Mucosa of descending colon (tissue), 3 donors: ENCODE results near the gene CD38. TPM values are rescaled to one million over a fixed set of nuclear protein-coding genes. Genes with fewer than 3 reads are reported as not detected.

Source experiments
- ATAC-seq: fragments of 200-7000 bp; cut with Tn5 transposase; one replicate; pipeline ENCODE4 v1.9.1; 2020; ENCODE audit warnings: mild to moderate bottlenecking, moderate library complexity
- DNase-seq, 3 donors: peaks; one replicate each; pipeline ENCODE4 v3.0.0-alpha.2; 2020
- H3K36me3 ChIP-seq: fragments of 200-600 bp; one replicate; pipeline ENCODE4 v1.8.0; 2021; ENCODE audit warnings: low read depth, mild to moderate bottlenecking
- H3K4me1 ChIP-seq: fragments of 200-600 bp; one replicate; pipeline ENCODE4 v1.8.0; 2021; ENCODE audit warnings: low read depth, mild to moderate bottlenecking
- H3K4me3 ChIP-seq: fragments of 200-600 bp; one replicate; pipeline ENCODE4 v1.8.0; 2021; ENCODE audit warnings: mild to moderate bottlenecking
- H3K9me3 ChIP-seq: fragments of 200-600 bp; one replicate; pipeline ENCODE4 v1.8.0; 2021; ENCODE audit warnings: mild to moderate bottlenecking
- intact Hi-C, 2 donors: fragments of 100-400 bp; cut with DNase I in 1 of 2; cut with micrococcal nuclease in 1 of 2; formaldehyde crosslinking; loops; one replicate each; pipeline versions ENCODE4 v1.11.0 to v1.11.1; 2022; cut with DNase I, micrococcal nuclease
- total RNA-seq, 3 donors: library from RNA; stranded (reverse); fragmentation: NEBNext Ultra II Directional in 2 of 3; extraction: Animal tissue kit (Norgen Biotek cat#: 25700) in 2 of 3; gene quantifications; one replicate each; pipeline versions ENCODE4 v1.2.1 to v1.2.4, GENCODE V29; 2021 to 2023
- TF ChIP-seq, protein P1 (sequence below): fragments of 200-600 bp; IDR thresholded peaks from one replicate; pipeline ENCODE4 v1.8.0; 2022; ENCODE audit warnings: antibody characterized with exemption, mild to moderate bottlenecking
- donor health status: DM: no; HTN: no; CAD: no; lungs with moderate emphysema.
- donor health status: DM: no; HTN: no; CAD: no.
- donor health status: DM: no; HTN: yes; CAD: no.

The CD38 gene
- total RNA-seq, 3 donors from 2014 or later: 1.8 to 6.2 (median 3.8) TPM

DNA sequence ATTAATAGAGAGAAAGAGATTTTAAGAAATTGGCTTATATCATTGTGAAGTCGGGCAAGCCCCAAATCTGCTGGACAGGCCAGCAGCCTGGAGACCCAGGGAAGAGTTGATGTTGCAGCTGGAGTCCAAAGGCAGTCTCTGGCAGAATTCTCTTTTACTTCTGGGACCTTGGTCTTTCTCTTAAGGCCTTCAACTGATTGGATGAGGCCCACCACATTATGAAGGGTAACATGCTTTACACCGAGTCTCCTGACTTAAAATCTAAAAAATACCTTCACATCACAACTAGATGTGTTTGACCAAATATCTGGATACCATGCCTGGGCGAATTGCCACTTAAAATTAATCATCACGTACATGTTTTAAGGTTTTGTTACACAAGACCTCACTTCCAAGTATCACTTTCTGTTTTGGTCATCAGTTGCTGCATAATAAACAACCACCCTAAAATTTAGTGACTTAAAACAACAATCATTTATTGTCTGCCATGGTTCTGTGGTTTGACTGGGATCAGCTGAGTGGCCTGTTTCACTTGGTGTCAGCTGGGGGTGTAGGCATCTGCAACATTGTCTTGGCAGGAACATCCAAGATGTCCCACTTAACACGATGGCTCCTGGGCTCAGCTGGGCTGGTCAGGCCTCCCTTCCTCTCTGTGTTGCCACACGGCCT is 3.4 kb downstream of the CD38 start:
- intact Hi-C loops: no loop called here
- H3K4me1 ChIP-seq: peaks cover 10% of the 10 kb centered on the region
- H3K9me3 ChIP-seq: no peaks in the 10 kb centered on the region
- TF ChIP-seq, protein P1, sequence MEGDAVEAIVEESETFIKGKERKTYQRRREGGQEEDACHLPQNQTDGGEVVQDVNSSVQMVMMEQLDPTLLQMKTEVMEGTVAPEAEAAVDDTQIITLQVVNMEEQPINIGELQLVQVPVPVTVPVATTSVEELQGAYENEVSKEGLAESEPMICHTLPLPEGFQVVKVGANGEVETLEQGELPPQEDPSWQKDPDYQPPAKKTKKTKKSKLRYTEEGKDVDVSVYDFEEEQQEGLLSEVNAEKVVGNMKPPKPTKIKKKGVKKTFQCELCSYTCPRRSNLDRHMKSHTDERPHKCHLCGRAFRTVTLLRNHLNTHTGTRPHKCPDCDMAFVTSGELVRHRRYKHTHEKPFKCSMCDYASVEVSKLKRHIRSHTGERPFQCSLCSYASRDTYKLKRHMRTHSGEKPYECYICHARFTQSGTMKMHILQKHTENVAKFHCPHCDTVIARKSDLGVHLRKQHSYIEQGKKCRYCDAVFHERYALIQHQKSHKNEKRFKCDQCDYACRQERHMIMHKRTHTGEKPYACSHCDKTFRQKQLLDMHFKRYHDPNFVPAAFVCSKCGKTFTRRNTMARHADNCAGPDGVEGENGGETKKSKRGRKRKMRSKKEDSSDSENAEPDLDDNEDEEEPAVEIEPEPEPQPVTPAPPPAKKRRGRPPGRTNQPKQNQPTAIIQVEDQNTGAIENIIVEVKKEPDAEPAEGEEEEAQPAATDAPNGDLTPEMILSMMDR: no peak
- ATAC-seq (no peak), DNase-seq (no peak)
- H3K36me3 ChIP-seq: no peaks in the 10 kb centered on the region
- no peak overlapping the region for H3K4me3 ChIP-seq

DNA sequence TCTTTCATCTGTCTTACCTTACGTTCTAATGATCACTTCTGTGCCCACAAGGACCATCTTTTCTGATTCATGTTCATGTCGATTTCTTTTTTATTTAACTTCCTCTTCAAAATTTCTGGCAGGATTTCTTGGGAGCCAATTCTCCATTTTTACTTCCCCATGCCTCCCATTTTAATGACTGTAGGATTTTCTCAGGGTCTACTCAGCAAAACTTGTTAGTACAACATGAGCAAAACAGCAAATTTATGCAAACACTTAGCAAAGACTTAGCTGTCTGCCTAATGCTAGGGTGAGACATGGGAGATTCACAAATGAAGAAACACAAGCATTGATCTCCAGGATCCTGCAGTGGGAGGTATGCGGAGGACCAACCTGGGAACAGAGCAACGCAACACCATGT is 5.5 kb downstream of the CD38 start:
- H3K4me3 ChIP-seq: no peak overlapping the region
- TF ChIP-seq, protein P1: no peak
- H3K4me1 ChIP-seq: peaks cover 6% of the 10 kb centered on the region
- H3K9me3 ChIP-seq: no peaks in the 10 kb centered on the region
- intact Hi-C loops: no loop called here
- ATAC-seq (no peak), DNase-seq (no peak)
- no peaks in the 10 kb centered on the region for H3K36me3 ChIP-seq

DNA sequence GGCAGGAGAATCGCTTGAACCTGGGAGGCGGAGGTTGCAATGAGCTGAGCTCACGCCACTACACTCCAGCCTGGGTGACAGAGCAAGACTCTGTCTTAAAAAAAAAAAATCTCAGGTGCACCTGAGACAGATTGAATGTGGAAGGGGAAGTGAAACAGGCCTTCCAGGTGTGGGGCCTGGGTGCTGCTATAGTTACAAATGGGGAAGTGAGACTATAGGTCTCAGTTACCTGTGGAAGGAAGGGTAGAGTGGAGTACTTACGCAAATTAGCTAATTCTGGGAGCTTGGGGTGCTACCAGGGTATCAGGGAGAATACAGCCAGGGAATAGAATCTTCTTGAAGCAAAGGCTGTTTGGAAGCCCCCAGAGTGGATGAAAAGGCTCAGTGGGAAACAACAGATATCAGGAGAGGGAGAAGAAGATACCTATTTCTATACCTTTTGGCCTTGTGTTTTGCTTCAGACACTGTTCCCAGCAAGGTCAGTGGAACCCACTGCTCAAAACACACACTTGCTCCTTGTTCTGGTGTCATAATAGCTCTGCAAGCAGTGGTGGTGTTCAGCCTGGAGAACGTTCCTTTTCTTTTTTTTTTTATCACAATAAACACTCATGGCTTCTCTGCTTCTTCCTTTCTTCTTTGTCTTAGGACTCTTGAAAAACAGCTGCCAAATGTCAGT is 7.0 kb downstream of the CD38 start:
- peak; percentile 72 for ATAC-seq
- Histone ChIP-seq H3K36me3 (no peaks in the 10 kb centered on the region), H3K4me1 (no peaks in the 10 kb centered on the region), H3K4me3 (no peak overlapping the region), H3K9me3 (no peaks in the 10 kb centered on the region)
- DNase-seq: no peak
- TF ChIP-seq, protein P1: no peak
- intact Hi-C loops: no loop called here

DNA sequence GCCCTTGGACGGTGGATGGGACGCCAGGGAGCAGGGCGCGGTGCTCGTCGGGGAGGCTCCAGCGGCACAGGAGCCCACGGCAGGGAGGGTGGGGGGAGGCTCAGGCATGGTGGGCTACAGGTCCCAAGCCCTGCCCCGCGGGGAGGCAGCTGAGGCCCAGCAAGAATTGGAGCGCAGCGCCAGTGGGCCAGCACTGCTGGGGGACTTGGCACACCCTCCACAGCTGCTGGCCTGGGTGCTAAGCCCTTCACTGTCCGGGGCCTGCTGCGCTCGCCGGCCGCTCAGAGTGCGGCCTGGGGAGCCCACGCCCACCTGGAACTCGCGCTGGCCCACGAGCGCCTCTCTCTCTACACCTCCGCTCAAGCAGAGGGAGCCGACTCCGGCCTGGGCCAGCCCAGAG is 8.6 kb downstream of the CD38 start:
- intact Hi-C loops: no loop called here
- DNase-seq: no peak
- Histone ChIP-seq H3K9me3 (no peaks in the 10 kb centered on the region), H3K4me1 (no peaks in the 10 kb centered on the region), H3K36me3 (no peaks in the 10 kb centered on the region), H3K4me3 (no peak overlapping the region)
- ATAC-seq: no peak
- TF ChIP-seq, protein P1: no peak

DNA sequence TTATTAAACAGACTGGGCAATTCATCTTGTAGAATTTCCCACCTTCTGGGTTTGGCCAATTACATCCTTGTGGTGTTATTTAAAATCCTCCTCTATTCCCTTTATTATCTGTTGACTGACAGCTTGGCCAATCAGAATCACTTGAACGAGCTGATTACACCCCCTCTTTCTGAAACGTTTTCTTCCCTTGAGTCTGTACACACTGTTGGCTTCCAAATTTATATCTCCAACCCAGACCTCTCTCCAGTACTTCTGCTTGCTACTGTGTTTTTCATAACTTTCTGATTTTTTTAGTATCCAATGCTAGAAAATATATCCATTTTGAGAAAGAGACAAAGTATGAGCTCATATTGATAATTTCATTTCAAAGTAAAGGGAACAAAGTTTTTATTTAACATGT is 14.8 kb downstream of the CD38 start:
- DNase-seq: no peak
- intact Hi-C loops: no loop called here
- H3K4me3 ChIP-seq: no peak overlapping the region
- no peaks in the 10 kb centered on the region for H3K36me3 ChIP-seq
- ATAC-seq: no peak
- TF ChIP-seq, protein P1: no peak
- no peaks in the 10 kb centered on the region for H3K9me3 ChIP-seq
- H3K4me1 ChIP-seq: no peaks in the 10 kb centered on the region
